DMS53 (cell line): Measurements from ENCODE around the gene COCH.
"Not testable (repeated sequence)": the region's sequence is repeated elsewhere in the genome, so short reads cannot be mapped to it uniquely, and the experiment has no call there.

Experiments used
- DNase-seq: peaks from one replicate; lab custom pipeline; 2025; lab: John Stamatoyannopoulos, UW

The COCH gene

GRCh38 chr14:30875788-30876053 lies 1.4 kb downstream of the COCH start:
- DNase-seq, result no peak

GRCh38 chr14:30876692-30877091 lies 2.3 kb downstream of the COCH start:
- no peak for DNase-seq

- DNase-seq, result no peak
Measured at GRCh38 chr14:30882431-30882830, 8.1 kb downstream of the COCH start.

- no peak for DNase-seq
Measured at GRCh38 chr14:30883508-30884294, 9.3 kb downstream of the COCH start.

- no peak for DNase-seq
Measured at GRCh38 chr14:30884901-30885300, 10.5 kb downstream of the COCH start.

- DNase-seq, result no peak
Measured at GRCh38 chr14:30885840-30886740, 11.7 kb downstream of the COCH start.

- no peak for DNase-seq
Measured at GRCh38 chr14:30888480-30889243, 14.3 kb downstream of the COCH start.

- DNase-seq, result no peak
Measured at GRCh38 chr14:30889244-30889594, 14.9 kb downstream of the COCH start.

- no peak for DNase-seq
Measured at GRCh38 chr14:30893819-30894218, 19.5 kb downstream of the COCH start.

- no peak for DNase-seq
Measured at GRCh38 chr14:30894923-30895515, 20.7 kb downstream of the COCH start.

GRCh38 chr14:30896435-30896834 lies 22.1 kb downstream of the COCH start:
- no peak for DNase-seq

GRCh38 chr14:30897121-30897520 lies 22.8 kb downstream of the COCH start:
- not testable (repeated sequence) for DNase-seq

- no peak for DNase-seq
Measured at GRCh38 chr14:30903285-30904124, 29.1 kb downstream of the COCH start.

- peak; percentile 30 for DNase-seq
Measured at GRCh38 chr14:30906752-30907658, 32.6 kb downstream of the COCH start.

- no peak for DNase-seq
Measured at GRCh38 chr14:30907659-30908057, 33.3 kb downstream of the COCH start.

- DNase-seq, result no peak
Measured at GRCh38 chr14:30908826-30909225, 34.5 kb downstream of the COCH start.

- no peak for DNase-seq
Measured at GRCh38 chr14:30914812-30915211, 40.5 kb downstream of the COCH start.

- no peak for DNase-seq
Measured at GRCh38 chr14:30915596-30915995, 41.2 kb downstream of the COCH start.

GRCh38 chr14:30921305-30921704 lies 46.9 kb downstream of the COCH start:
- DNase-seq, result no peak

GRCh38 chr14:30921788-30922187 lies 47.4 kb downstream of the COCH start:
- no peak for DNase-seq
